Thyroid gland (tissue), 4 donors: ENCODE measurements around the gene AGBL4.

Experiments used
- POLR2A ChIP-seq, 2 donors: fragments of 450-650 bp; IDR thresholded peaks; one replicate each; pipeline ENCODE4 v1.6.1; 2017; ENCODE audit warnings: antibody characterized with exemption in 2 of 2, mild to moderate bottlenecking in 2 of 2, moderate library complexity in 1 of 2
- TF ChIP-seq, protein P1 (sequence below), 6 experiments: fragments of 200-600 bp in 3 of 6; fragments of 450-650 bp in 3 of 6; sonication (generic) in 3 of 6; IDR thresholded peaks; one replicate each; pipeline ENCODE4 v1.5.1; 2016 to 2019; ENCODE audit warnings: antibody characterized with exemption in 6 of 6, mild to moderate bottlenecking in 2 of 6, inconsistent platforms in 1 of 6, moderate library complexity in 1 of 6

DNA sequence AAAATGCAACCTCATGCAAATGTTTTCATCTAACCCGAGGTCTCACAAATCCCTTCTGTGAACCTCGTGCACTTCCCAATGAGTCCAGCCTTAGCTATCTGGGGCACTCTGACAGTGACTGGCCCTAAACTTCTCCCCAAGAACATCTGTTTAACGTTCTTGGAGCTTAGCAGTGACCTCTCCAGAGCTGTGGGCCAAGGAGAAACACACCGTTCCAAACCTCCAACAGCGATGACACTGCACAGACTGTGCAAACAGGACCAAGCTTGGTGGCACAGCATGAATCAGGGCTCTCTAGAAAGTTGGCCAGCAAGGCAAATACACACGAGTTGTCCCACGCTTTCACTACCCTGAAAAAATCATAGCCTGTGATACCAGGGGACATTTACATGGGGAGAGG lies 1262.9 kb downstream of the AGBL4 start:
- TF ChIP-seq, protein P1, sequence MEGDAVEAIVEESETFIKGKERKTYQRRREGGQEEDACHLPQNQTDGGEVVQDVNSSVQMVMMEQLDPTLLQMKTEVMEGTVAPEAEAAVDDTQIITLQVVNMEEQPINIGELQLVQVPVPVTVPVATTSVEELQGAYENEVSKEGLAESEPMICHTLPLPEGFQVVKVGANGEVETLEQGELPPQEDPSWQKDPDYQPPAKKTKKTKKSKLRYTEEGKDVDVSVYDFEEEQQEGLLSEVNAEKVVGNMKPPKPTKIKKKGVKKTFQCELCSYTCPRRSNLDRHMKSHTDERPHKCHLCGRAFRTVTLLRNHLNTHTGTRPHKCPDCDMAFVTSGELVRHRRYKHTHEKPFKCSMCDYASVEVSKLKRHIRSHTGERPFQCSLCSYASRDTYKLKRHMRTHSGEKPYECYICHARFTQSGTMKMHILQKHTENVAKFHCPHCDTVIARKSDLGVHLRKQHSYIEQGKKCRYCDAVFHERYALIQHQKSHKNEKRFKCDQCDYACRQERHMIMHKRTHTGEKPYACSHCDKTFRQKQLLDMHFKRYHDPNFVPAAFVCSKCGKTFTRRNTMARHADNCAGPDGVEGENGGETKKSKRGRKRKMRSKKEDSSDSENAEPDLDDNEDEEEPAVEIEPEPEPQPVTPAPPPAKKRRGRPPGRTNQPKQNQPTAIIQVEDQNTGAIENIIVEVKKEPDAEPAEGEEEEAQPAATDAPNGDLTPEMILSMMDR (IDR thresholded peaks at IDR 0.05) = no peak
- TF ChIP-seq POLR2A (IDR thresholded peaks at IDR 0.05) = no peak
